ENCODE measurements around the gene DIAPH3.

DIAPH3 gene

DNA sequence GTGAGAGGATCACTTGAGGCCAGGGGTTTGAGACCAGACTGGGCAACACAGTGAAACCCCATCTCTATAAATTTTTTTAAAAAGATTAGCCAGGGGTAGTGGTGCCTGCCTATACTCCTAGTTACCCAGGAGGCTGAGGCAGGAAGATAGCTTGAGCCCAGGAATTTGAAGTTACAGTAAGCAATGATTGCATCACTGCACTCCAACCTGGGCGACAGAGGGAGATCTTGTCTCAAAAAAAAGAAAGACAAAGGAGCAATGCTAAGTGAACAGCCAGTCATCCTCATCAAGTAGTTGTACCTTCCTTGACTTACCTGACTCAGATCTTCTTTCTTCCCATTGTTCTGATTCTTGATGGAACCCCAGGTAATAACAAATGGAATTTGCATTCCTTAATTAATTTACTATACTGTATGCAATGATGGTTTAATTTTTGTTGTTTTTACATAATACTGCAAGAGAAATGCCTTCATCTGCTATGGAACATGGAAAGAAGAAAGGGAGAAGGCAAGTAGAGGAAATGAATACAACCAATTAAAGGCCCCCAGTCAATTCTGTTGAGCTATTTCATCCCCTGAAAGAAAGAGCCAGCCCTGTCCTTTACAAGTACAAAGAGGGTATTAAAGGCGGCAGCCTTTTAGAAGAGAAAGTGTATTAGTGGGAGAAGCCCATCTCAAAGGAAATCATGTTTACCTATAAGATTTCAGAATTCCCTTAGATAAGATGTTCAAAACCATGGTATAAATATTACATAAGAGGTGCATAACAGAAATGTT, 316.7 kb downstream of the DIAPH3 start:
- DNase-seq (ENCODE audit: low spot score): no peak
- TF ChIP-seq CTCF (IDR thresholded peaks at IDR 0.05; ENCODE audit: extremely low read depth, insufficient read depth, missing control alignments): no peak
- in situ Hi-C loops (cut with MboI; ENCODE audit: low pct_unique_long_range_greater_than_20kb, low sequenced_read_pairs, unreplicated experiment): no loop called here

DNA sequence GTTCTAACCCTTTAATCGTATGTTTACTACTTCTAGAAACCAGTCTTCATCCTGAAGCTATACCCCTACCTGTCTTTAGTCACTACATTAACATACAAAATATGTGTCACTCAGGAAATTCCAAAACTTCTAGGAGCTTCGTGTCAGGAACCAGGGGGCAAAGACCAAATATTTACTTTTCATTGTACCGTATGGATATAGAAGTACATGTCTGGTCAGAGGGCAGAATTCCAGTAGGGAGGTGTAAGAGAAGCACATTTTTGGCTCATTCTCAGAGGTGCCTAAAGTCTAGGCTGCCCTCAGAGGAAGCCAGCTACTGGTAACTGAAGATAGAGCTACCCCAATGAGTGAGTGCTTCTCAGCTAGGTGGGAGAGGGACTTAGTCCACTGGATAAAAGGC, 320.7 kb downstream of the DIAPH3 start:
- in situ Hi-C loops (cut with MboI; ENCODE audit: low pct_unique_long_range_greater_than_20kb, low sequenced_read_pairs, unreplicated experiment): no loop called here
- no peak for DNase-seq (ENCODE audit: low spot score)
- no peak for TF ChIP-seq CTCF (IDR thresholded peaks at IDR 0.05; ENCODE audit: extremely low read depth, insufficient read depth, missing control alignments)

DNA sequence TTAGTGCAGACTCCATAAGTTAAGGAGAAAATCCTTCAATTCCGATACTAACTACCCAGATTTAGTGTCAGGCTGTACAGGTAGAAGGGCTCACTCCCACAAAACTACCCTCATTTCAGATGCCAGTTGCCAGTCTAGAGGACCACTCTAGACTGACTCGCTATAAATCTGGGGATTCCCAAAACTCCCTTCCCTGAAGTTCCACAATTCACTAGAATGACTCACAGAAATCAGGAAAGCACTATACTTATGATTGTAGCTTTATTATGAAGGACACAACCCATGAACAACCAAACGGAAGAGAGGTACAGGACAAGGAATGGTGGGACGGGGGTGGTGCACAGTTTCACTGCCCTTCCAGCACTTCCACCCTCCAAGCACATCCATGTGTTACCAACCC, 321.2 kb downstream of the DIAPH3 start:
- in situ Hi-C loops (cut with MboI; ENCODE audit: low pct_unique_long_range_greater_than_20kb, low sequenced_read_pairs, unreplicated experiment): no loop called here
- no peak for TF ChIP-seq CTCF (IDR thresholded peaks at IDR 0.05; ENCODE audit: extremely low read depth, insufficient read depth, missing control alignments)
- no peak for DNase-seq (ENCODE audit: low spot score)

DNA sequence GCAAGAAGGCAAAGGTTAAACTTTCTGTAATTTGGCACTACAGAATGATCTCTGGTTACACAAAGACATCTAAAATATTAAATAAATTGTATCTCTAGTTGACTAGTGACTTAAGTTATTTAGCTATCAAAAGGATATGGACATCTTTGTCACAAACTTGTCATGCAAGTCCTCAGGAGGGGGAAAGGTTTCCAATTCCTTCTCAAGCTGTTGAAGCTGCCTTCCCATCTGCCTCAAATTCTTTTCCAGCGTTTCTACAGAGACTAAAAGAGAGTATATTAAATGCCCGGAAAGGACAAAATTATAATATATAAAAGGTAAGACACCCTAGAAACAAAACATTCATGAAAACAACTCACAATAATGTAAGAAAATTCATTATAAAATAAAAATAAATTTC, 324.5 kb downstream of the DIAPH3 start:
- DNase-seq (ENCODE audit: low spot score): no peak
- in situ Hi-C loops (cut with MboI; ENCODE audit: low pct_unique_long_range_greater_than_20kb, low sequenced_read_pairs, unreplicated experiment): no loop called here
- no peak for TF ChIP-seq CTCF (IDR thresholded peaks at IDR 0.05; ENCODE audit: extremely low read depth, insufficient read depth, missing control alignments)

GRCh38 chr13:59837101-59837500, 326.6 kb downstream of the DIAPH3 start:
- no peak for TF ChIP-seq CTCF (IDR thresholded peaks at IDR 0.05; ENCODE audit: extremely low read depth, insufficient read depth, missing control alignments)
- in situ Hi-C loops (cut with MboI; ENCODE audit: low pct_unique_long_range_greater_than_20kb, low sequenced_read_pairs, unreplicated experiment): no loop called here
- no peak for DNase-seq (ENCODE audit: low spot score)

DNA sequence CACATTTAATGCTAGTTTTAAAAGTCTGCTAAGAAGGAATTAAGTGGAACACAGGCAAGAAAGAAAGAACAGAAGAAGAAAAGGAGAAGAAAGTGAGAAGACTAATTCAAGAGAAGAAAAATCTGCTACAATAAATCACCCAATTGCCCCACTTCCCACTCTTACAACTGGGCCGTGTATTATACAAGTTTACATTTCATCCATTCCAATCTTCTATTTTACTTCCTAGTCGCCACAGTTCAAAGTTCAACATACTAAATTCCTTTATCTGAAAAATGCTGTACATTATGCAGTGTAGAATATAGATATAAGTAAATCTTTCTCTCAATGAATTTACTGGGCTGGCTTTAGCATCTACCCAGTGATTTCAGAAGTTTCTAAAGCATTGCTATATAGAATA, 328.2 kb downstream of the DIAPH3 start:
- in situ Hi-C loops (cut with MboI; ENCODE audit: low pct_unique_long_range_greater_than_20kb, low sequenced_read_pairs, unreplicated experiment): no loop called here
- TF ChIP-seq CTCF (IDR thresholded peaks at IDR 0.05; ENCODE audit: extremely low read depth, insufficient read depth, missing control alignments): no peak
- no peak for DNase-seq (ENCODE audit: low spot score)

Measured in GM13977 (cell line).